Right lobe of liver (tissue), 6 donors: ENCODE results near the gene HSPG2. TPM values are rescaled to one million over a fixed set of nuclear protein-coding genes. Genes with fewer than 3 reads are reported as not detected.
"Not testable (repeated sequence)": the region's sequence is repeated elsewhere in the genome, so short reads cannot be mapped to it uniquely, and the experiment has no call there.

ENCODE experiments used
- ATAC-seq, 4 donors: fragments of 200-7000 bp; cut with Tn5 transposase; one replicate each; pipeline ENCODE4 v1.9.1; 2020; ENCODE audit warnings: mild to moderate bottlenecking in 4 of 4, moderate library complexity in 4 of 4
- DNase-seq, 3 donors: peaks; one replicate each; pipeline ENCODE4 v3.0.0-alpha.2; 2020
- H3K27ac ChIP-seq, 3 donors: fragments of 200-600 bp; one replicate each; pipeline ENCODE4 v1.8.0; 2022
- H3K27me3 ChIP-seq, 2 donors: fragments of 200-600 bp; one replicate each; pipeline ENCODE4 v1.8.0; 2022
- H3K36me3 ChIP-seq, 4 donors: fragments of 200-600 bp; sonication (generic) in 1 of 4; one replicate each; pipeline versions ENCODE4 v1.5.1 to v1.8.0; 2017 to 2022; ENCODE audit warnings: control low read depth in 1 of 4
- H3K4me1 ChIP-seq, 4 donors: fragments of 200-600 bp; sonication (generic) in 1 of 4; one replicate each; pipeline versions ENCODE4 v1.5.1 to v1.8.0; 2017 to 2022; ENCODE audit warnings: control low read depth in 1 of 4
- H3K4me3 ChIP-seq, 3 donors: fragments of 200-600 bp; one replicate each; pipeline ENCODE4 v1.8.0; 2022
- H3K9me3 ChIP-seq, 4 donors: fragments of 200-600 bp; sonication (generic) in 1 of 4; one replicate each; pipeline versions ENCODE4 v1.5.1 to v1.8.0; 2017 to 2022; ENCODE audit warnings: control low read depth in 1 of 4
- CTCF ChIP-seq, 4 donors: fragments of 200-600 bp in 3 of 4; fragments of 450-650 bp in 1 of 4; IDR thresholded peaks; one replicate each; pipeline versions ENCODE4 v1.5.1 to v1.8.0; 2016 to 2022; ENCODE audit warnings: antibody characterized with exemption in 4 of 4, mild to moderate bottlenecking in 2 of 4
- POLR2A ChIP-seq: fragments of 450-650 bp; IDR thresholded peaks from one replicate; pipeline ENCODE4 v1.6.1; 2017; ENCODE audit warnings: antibody characterized with exemption, mild to moderate bottlenecking
- WGBS: methylation state at CpG from one replicate; pipeline ENCODE4 v1.1.6; 2018; ENCODE audit warnings: low coverage, low lambda C conversion rate; ENCODE audit not compliant: insufficient coverage; ENCODE audit errors: missing lambda C conversion rate; 5-methylcytosine and 5-hydroxymethylcytosine counted together
- intact Hi-C, 2 donors: fragments of 100-400 bp; cut with DNase I; formaldehyde crosslinking; loops; one replicate each; pipeline versions ENCODE4 v1.11.2 to v1.14.1; 2022
- total RNA-seq, 6 experiments: library from RNA; depleted of rRNA in 2 of 6; stranded (reverse); fragments of >200 nt in 2 of 6; fragmentation: NEBNext Ultra II Directional in 3 of 6; extraction: Animal tissue kit (Norgen Biotek cat#: 25700) in 3 of 6; gene quantifications; one replicate each; pipeline versions ENCODE4 v1.1.0 to v1.2.4, GENCODE V29; 2016 to 2023
- donor health status: DM: no; HTN: yes; CAD: no.
- donor health status: DM: no; HTN: no; CAD: no.
- donor health status: DM: no; HTN: no; CAD: no.
- donor health status: DM: no; HTN: yes; CAD: no.
- donor health status: DM: no; HTN: yes; CAD: no.

HSPG2 gene
- total RNA-seq, 6 experiments from 2014 or later = 31.3 to 90.9 (median 43.7) TPM

GRCh38 chr1:21950734-21951133, 13.6 kb upstream of the HSPG2 start:
- DNase-seq = no peak

GRCh38 chr1:21946836-21947587, 9.9 kb upstream of the HSPG2 start:
- H3K4me1 ChIP-seq = no peaks in the 10 kb centered on the region
- intact Hi-C loops = no loop called here
- ATAC-seq (peak; percentile 76 to 87 (median 85)), DNase-seq (peak in 1 of 3 donors; percentile 41)
- no peaks in the 10 kb centered on the region for H3K9me3 ChIP-seq
- no peak overlapping the region for H3K4me3 ChIP-seq
- TF ChIP-seq CTCF (IDR thresholded peaks at IDR 0.05) (no peak), POLR2A (no peak)
- no peaks in the 10 kb centered on the region for H3K27me3 ChIP-seq
- H3K27ac ChIP-seq = no peak overlapping the region
- 48% methylated on average over 4 of the region's 11 CpGs for WGBS
- H3K36me3 ChIP-seq = no peaks in the 10 kb centered on the region

More at GRCh38 chr1:21950734-21951133, 13.6 kb upstream of the HSPG2 start:
- H3K4me3 ChIP-seq = no peak overlapping the region
- H3K9me3 ChIP-seq = no peaks in the 10 kb centered on the region
- H3K27me3 ChIP-seq = no peaks in the 10 kb centered on the region
- intact Hi-C loops = no loop called here
- 70% methylated on average over 2 of the region's 7 CpGs for WGBS
- no peaks in the 10 kb centered on the region for H3K36me3 ChIP-seq
- H3K4me1 ChIP-seq = no peaks in the 10 kb centered on the region
- TF ChIP-seq CTCF (IDR thresholded peaks at IDR 0.05) = no peak
- TF ChIP-seq POLR2A = no peak
- no peak overlapping the region for H3K27ac ChIP-seq
- ATAC-seq = no peak

GRCh38 chr1:21944733-21945073, 7.6 kb upstream of the HSPG2 start:
- Histone ChIP-seq H3K27me3 (no peaks in the 10 kb centered on the region), H3K4me3 (no peak overlapping the region), H3K36me3 (no peaks in the 10 kb centered on the region), H3K4me1 (peaks cover 0 to 2% (median 0%) of the 10 kb centered on the region in 4 donors), H3K9me3 (no peaks in the 10 kb centered on the region), H3K27ac (no peak overlapping the region)
- intact Hi-C loops = no loop called here
- ATAC-seq (no peak), DNase-seq (no peak)
- WGBS = 61% methylated on average over 3 of the region's 3 CpGs
- TF ChIP-seq POLR2A = no peak
- TF ChIP-seq CTCF (IDR thresholded peaks at IDR 0.05) = no peak

GRCh38 chr1:21942959-21943640, 6.0 kb upstream of the HSPG2 start:
- not testable (repeated sequence) for H3K27ac ChIP-seq, ATAC-seq

GRCh38 chr1:21942464-21942863, 5.4 kb upstream of the HSPG2 start:
- WGBS = 49% methylated on average over 4 of the region's 10 CpGs
- Histone ChIP-seq H3K27me3 (no peaks in the 10 kb centered on the region), H3K27ac (no peak overlapping the region), H3K4me3 (no peak overlapping the region), H3K9me3 (no peaks in the 10 kb centered on the region), H3K36me3 (no peaks in the 10 kb centered on the region), H3K4me1 (peaks cover 0 to 4% (median 0%) of the 10 kb centered on the region in 4 donors)
- intact Hi-C loops = no loop called here
- DNase-seq (no peak), ATAC-seq (no peak)
- TF ChIP-seq CTCF (IDR thresholded peaks at IDR 0.05) = no peak
- TF ChIP-seq POLR2A = no peak

More at GRCh38 chr1:21942959-21943640, 6.0 kb upstream of the HSPG2 start:
- 83% methylated on average over 16 of the region's 19 CpGs for WGBS
- H3K4me1 ChIP-seq, intact Hi-C loops, H3K9me3 ChIP-seq, H3K4me3 ChIP-seq, H3K36me3 ChIP-seq, H3K27me3 ChIP-seq, DNase-seq: not testable (repeated sequence)
